ENCODE results near the gene EN2.
"Not testable (repeated sequence)": the region's sequence is repeated elsewhere in the genome, so short reads cannot be mapped to it uniquely, and the experiment has no call there.

The EN2 gene

GRCh38 chr7:155426543-155427410 lies 31.2 kb upstream of the EN2 start:
- no peak for DNase-seq

GRCh38 chr7:155427411-155428038 lies 30.4 kb upstream of the EN2 start:
- DNase-seq = no peak

GRCh38 chr7:155428171-155428834 lies 29.6 kb upstream of the EN2 start:
- no peak for DNase-seq

- DNase-seq = no peak
These were observed 28.3 kb upstream of the EN2 start for GRCh38 chr7:155429651-155430050.

- no peak for DNase-seq
These were observed 27.3 kb upstream of the EN2 start for GRCh38 chr7:155430606-155431005.

GRCh38 chr7:155431231-155431630 lies 26.7 kb upstream of the EN2 start:
- DNase-seq = no peak

GRCh38 chr7:155431711-155432110 lies 26.2 kb upstream of the EN2 start:
- DNase-seq = no peak

GRCh38 chr7:155435110-155435509 lies 22.8 kb upstream of the EN2 start:
- DNase-seq = no peak

- no peak for DNase-seq
These were observed 20.1 kb upstream of the EN2 start for GRCh38 chr7:155437836-155438235.

- no peak for DNase-seq
These were observed 19.2 kb upstream of the EN2 start for GRCh38 chr7:155438777-155439176.

GRCh38 chr7:155439311-155440017 lies 18.5 kb upstream of the EN2 start:
- no peak for DNase-seq

- DNase-seq = no peak
These were observed 17.9 kb upstream of the EN2 start for GRCh38 chr7:155440018-155440410.

- DNase-seq = no peak
These were observed 16.1 kb upstream of the EN2 start for GRCh38 chr7:155441856-155442255.

GRCh38 chr7:155444746-155445145 lies 13.2 kb upstream of the EN2 start:
- DNase-seq = no peak

- DNase-seq = not testable (repeated sequence)
These were observed 12.3 kb upstream of the EN2 start for GRCh38 chr7:155445606-155446005.

GRCh38 chr7:155447603-155448002 lies 10.3 kb upstream of the EN2 start:
- no peak for DNase-seq

- DNase-seq = no peak
These were observed 9.3 kb upstream of the EN2 start for GRCh38 chr7:155448632-155449007.

- no peak for DNase-seq
These were observed 8.7 kb upstream of the EN2 start for GRCh38 chr7:155449008-155449868.

GRCh38 chr7:155449869-155450557 lies 7.9 kb upstream of the EN2 start:
- no peak for DNase-seq

GRCh38 chr7:155450558-155450969 lies 7.4 kb upstream of the EN2 start:
- DNase-seq = no peak

- DNase-seq = no peak
These were observed 6.7 kb upstream of the EN2 start for GRCh38 chr7:155450970-155451801.
